Measurements from ENCODE around the gene ARHGAP32.

ARHGAP32 gene

GRCh38 chr11:128964463-128964930 is 227.6 kb downstream of the ARHGAP32 start:
- no peak for DNase-seq (ENCODE audit: low read depth)
- no peak overlapping the region for H3K4me3 ChIP-seq (ENCODE audit: low read depth, low read length)
- TF ChIP-seq CTCF (IDR thresholded peaks at IDR 0.05; ENCODE audit: low read depth, low read length, missing control alignments): no peak

- TF ChIP-seq CTCF (IDR thresholded peaks at IDR 0.05; ENCODE audit: low read depth, low read length, missing control alignments): no peak
- DNase-seq (ENCODE audit: low read depth): no peak
- no peak overlapping the region for H3K4me3 ChIP-seq (ENCODE audit: low read depth, low read length)
Observed at GRCh38 chr11:128963744-128964325, 228.3 kb downstream of the ARHGAP32 start.

- TF ChIP-seq CTCF (IDR thresholded peaks at IDR 0.05; ENCODE audit: low read depth, low read length, missing control alignments): no peak
Observed at GRCh38 chr11:128962896-128963295, 229.2 kb downstream of the ARHGAP32 start.

GRCh38 chr11:128961645-128962044 is 230.5 kb downstream of the ARHGAP32 start:
- no peak for TF ChIP-seq CTCF (IDR thresholded peaks at IDR 0.05; ENCODE audit: low read depth, low read length, missing control alignments)
- DNase-seq (ENCODE audit: low read depth): no peak
- no peak overlapping the region for H3K4me3 ChIP-seq (ENCODE audit: low read depth, low read length)

More at GRCh38 chr11:128962896-128963295, 229.2 kb downstream of the ARHGAP32 start:
- no peak for DNase-seq (ENCODE audit: low read depth)
- H3K4me3 ChIP-seq (ENCODE audit: low read depth, low read length): no peak overlapping the region

GRCh38 chr11:128957202-128957482 is 235.0 kb downstream of the ARHGAP32 start:
- TF ChIP-seq CTCF (IDR thresholded peaks at IDR 0.05; ENCODE audit: low read depth, low read length, missing control alignments): no peak
- no peak overlapping the region for H3K4me3 ChIP-seq (ENCODE audit: low read depth, low read length)
- DNase-seq (ENCODE audit: low read depth): no peak

GRCh38 chr11:128956401-128957201 is 235.5 kb downstream of the ARHGAP32 start:
- DNase-seq (ENCODE audit: low read depth): peak; percentile 7
- no peak overlapping the region for H3K4me3 ChIP-seq (ENCODE audit: low read depth, low read length)
- TF ChIP-seq CTCF (IDR thresholded peaks at IDR 0.05; ENCODE audit: low read depth, low read length, missing control alignments): peak; percentile 67

Data from GM12864 (cell line).